A673 (cell line): Measurements from ENCODE around the gene ATF4.

Source experiments
- CTCF ChIP-seq: fragments of 300-800, 200-600 bp; sonication (generic); conservative IDR thresholded peaks from 2 replicates; pipeline ENCODE4 v1.5.1; 2017; ENCODE audit warnings: low read depth, mild to moderate bottlenecking, antibody characterized with exemption, low read length, moderate library complexity, mixed read lengths
- EZH2 ChIP-seq: fragments of 200-600 bp; sonication (generic); IDR thresholded peaks from 2 replicates; pipeline ENCODE4 v1.6.1; 2017; ENCODE audit warnings: borderline replicate concordance, low read depth, mild to moderate bottlenecking, mixed read lengths, antibody characterized with exemption, low read length; ENCODE audit not compliant: poor library complexity, severe bottlenecking

- no peak for TF ChIP-seq EZH2
- TF ChIP-seq CTCF: no peak; the same call in 1 of the 2 replicates
These were observed 9.1 kb downstream of the ATF4 start for GRCh38 chr22:39529487-39529851.
